Retina (tissue), 1 donor: ENCODE data around the gene JADE2.
"Not testable (repeated sequence)": the region's sequence is repeated elsewhere in the genome, so short reads cannot be mapped to it uniquely, and the experiment has no call there.

Experiments used
- DNase-seq: peaks from one replicate; pipeline ENCODE4 v3.0.0-alpha.2; 2016

Gene JADE2

DNA sequence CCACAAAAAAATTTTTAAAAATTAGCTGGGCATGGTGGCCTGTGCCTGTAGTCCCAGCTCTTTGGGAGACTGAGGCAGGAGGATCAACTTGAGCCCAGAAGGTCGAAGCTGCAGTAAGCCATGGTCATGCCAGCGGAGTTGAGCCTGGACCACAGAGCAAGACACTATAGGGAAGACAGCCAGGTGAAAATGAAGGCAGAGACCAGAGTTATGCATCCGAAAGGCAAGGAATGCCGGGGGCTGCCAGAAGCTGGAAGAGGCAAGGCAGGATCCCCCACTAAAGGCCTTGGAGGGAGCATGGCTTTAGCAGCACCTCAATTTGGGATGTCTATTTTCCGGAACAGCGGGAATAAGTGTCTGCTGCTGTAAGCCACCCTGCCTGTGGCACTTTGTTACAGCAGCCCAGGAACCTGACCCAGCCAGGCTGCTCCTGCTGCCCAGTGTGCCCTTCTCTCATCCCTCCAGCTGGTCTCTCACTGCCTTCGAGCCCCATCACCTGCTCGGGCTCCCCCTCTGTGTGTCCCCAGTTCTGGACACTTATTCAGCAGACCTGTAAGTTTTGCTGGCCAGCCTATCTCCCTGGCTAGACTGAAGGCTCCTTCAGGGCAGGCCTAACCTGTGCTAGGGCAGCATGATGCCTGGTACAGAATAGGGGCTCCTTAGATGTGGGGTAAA is 16.8 kb upstream of the JADE2 start:
- no peak for DNase-seq

DNA sequence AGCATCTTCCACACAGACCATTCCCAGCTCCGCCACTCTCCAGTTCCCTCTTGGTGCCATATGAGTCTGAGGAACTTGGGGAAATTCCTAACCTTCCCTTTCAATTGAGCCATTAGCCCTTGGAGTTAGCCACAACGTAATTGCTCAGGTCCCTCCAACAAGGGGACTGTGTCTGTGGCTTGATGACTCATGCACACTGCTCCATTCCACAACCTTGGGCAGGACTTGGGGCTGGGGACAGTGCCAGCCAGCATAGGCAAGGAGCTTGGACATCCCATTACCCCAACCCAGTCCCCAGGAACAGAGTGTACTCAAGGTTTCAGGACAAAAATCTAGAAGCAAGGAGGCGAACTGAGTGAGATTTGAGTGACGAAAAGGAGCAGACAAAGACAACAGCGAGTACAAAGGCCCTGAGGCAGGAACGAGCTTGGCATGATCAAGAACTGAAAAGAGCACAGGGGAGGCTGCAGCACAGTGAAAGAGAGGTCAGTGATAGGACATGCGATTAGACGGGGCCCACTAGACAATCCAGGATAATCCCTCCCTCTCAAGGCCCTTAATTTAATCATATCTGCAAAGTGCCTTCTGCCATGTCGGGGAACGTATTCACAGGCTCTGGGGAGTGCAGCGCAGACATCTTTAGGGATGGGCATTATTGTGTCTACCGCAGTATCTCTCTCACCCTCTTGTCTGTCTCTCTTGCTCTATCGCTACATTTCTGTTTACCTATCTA is 16.0 kb upstream of the JADE2 start:
- no peak for DNase-seq

DNA sequence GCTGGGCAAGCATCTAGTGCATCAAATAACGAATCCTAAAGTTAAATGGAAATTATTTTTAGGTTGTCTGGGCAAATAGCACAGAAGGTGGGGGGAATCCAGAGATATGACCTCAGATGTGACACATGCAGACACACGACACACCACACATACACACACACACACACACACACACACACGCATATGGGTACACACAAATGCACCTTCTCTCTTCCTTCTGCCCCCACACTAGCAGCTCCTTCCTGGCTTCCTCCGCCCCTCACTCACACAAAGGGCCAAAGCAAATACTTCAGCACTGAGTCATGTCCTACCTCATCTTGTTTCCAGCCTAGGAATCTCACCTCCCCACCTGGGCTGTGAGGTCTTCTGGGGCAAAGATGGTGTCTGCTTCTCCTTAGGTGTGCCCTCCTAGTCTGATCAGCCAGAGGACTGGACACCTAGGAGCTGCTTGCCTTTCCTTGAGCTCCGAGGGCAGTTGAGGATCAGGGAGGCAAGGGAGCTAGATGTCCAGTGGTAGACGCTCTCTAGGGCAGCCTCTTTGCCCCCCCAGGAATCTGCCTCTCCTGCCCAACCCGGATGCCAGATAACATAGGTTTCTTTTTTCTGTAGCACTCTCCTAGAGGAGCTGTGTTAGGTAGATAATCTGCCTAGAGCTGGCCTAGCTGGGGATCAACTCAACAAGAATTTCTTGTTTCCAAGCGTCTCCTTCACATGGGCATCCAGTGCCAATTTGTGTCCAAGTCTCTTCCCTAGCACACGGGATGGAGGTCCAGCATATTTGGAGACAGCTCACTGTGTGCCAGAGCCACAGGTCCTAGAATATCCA is 14.3 kb upstream of the JADE2 start:
- no peak for DNase-seq

- DNase-seq = peak; percentile 62
Measured at GRCh38 chr5:134511796-134512660, 13.4 kb upstream of the JADE2 start.

DNA sequence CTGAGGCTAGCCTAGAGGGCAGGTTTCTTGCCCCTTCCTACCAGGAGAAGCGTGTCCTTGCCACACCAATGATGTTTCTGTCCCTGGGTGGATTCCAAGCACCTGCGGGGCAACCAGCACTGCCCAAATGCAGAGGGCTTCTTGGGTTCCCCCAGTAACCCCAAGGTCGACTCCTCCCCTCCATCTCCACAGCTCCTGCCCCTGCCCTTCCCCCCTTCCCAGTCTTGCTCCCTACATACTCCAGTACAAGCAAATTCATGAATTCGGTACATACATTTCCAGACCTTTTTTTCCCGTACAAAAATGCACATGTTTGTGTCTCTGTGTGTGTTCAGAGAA is 12.8 kb upstream of the JADE2 start:
- DNase-seq = no peak

GRCh38 chr5:134515801-134516200 is 9.7 kb upstream of the JADE2 start:
- no peak for DNase-seq

GRCh38 chr5:134516984-134517383 is 8.5 kb upstream of the JADE2 start:
- DNase-seq = not testable (repeated sequence)

- no peak for DNase-seq
Measured at GRCh38 chr5:134517553-134517952, 7.9 kb upstream of the JADE2 start.

- DNase-seq = no peak
Measured at GRCh38 chr5:134519989-134520388, 5.5 kb upstream of the JADE2 start.

GRCh38 chr5:134521841-134522240 is 3.6 kb upstream of the JADE2 start:
- DNase-seq = no peak

DNA sequence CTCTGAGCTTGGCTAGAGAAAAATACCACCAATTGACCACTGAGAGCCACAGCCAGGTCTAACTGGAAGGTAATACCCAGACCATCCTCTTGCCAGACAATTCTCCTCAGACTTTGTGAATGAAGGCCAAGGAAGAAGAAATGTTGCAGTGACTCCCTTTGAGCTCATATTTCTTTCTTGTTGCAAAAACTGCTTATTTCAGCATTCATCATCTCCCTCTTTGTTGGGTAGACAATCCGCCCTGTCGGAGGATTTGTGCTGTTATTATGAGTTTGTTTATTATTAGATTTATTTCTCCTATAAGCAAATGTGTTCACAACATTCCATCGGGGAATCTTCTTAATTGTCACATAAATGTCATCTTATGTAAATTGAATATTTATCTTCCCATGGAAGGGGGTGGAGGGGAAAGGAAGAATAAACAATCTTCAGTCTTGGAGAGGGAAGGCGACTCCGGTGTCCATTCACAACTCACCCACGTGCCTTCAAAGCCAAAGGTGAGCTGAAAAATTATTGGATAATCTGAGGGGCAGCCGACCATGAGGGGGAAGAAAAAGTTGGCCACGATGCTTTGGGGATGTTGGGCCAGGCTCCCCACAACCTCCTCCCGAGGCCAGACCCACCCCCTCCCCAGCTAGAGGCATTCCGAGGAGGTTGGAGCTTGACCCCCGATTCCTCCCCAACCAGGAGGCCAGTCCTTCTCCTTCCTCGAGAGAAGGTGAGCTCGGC is 1.8 kb upstream of the JADE2 start:
- DNase-seq = no peak

GRCh38 chr5:134524272-134524825 is 1.1 kb upstream of the JADE2 start:
- DNase-seq = peak; percentile 67

GRCh38 chr5:134525683-134526482 is 413 bp downstream of the JADE2 start:
- DNase-seq = peak; percentile 88

DNA sequence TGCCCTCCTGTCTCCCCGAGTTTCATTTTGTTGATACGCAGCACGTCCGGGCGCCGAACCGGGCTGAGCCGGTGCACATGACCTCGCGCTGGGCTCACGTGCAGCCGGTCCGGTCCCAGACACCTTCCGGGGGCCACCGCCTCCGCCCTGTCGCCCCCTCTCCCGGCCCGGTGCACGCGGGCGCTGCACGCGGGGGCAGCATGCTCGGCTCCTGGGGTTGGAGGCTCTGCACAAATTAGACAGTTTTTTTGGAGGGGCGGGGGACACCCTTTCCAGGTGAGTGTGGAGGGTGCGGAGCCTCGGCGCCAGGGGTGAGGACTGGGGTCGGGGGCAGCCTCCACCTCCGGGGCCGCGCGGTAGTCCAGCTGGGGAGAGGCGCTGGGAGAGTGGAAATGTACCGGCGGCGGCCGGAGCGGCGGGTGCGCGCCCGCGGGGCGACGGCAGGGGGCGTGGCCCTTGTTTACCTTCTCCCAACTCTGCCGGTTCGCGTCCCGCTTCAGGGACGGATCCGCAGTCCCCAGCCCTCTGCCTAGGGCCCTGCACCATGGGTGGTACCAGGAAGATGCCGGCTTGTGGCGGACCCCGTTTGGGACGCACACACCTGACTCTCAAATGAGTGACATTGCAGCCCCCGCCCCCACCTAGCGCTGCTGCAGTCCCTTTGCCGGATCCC is 1.1 kb downstream of the JADE2 start:
- peak; percentile 82 for DNase-seq

DNA sequence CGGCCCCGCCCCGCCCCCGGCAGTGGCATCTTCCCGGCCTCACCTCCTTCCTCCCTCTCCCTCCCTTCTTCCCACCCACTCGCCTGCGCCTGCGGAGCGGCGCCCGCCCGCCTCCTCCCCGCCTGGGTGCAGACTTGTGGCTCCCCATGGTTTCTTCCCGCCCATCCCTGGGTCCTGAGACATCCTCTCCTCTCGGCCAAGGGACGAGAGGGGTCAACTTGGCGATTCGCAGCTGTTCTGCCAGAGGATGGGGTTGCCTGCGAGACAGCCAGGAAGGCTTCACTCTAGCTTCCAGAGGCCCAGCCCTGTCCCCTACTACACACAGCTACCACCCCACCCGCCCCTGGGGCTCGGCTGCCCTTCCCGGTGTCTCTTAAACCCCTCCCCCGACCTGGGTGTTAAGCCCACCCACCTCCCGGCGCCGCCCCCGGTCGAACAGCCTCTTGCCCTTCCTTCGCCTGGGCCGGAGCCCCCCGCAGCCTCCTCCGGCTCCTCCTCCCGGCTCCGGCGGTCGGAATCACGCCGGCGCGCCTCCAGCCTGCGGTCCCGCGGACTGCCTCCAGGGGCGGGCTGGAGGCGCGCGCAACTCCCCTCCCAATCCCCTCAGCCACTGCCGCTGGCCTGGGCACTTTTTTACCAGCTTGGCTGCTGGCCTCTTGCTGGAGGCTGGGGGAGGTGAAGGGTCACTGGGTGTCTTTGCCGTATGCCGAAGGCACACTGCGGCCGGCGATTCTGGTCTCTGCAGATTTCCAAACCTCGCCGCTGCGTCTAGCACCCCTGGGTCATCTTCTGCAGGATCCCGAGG is 1.9 kb downstream of the JADE2 start:
- peak; percentile 93 for DNase-seq

DNA sequence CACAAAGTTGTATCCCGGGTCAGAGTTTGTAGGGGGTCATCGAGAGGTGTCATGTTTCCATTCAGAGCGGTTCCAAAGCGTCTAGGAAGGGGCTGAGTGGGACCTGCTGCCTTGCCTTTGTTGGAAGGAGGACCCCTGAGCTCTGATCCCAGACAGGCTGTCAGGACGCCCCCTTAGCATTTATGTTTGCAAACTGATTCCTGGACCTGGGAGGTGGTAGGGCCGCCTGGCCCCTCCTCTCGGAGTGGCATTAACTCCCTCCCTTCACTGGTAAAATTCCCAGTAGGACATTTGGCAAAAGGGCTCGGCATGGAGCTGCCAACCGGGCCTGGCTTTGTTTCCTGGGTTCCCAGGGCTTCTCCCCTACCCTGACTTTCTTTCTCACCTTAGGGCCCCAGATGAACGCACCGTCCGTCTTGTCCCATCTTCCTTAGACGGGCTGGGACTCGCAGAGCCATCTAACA is 2.5 kb downstream of the JADE2 start:
- DNase-seq = no peak

DNA sequence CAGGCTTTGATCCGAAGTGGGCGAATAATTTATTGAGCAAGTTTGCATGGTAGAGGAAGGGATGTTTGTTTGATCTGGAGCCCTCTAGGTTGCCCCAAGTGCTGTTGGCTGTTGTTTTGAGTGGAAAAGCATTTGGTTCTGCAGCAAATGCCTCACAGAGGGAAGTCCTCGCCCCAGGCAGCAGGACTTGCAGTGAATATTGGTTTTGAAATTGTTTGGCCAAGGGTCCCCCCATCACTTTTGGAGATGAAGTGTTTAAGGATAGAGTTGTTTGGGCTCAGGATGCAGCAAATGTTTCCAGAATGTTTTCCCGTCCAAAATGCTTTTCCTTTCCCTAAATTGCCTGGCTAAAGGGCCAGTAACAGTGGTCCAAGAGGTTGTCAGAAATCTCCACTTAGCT is 3.1 kb downstream of the JADE2 start:
- DNase-seq = no peak

DNA sequence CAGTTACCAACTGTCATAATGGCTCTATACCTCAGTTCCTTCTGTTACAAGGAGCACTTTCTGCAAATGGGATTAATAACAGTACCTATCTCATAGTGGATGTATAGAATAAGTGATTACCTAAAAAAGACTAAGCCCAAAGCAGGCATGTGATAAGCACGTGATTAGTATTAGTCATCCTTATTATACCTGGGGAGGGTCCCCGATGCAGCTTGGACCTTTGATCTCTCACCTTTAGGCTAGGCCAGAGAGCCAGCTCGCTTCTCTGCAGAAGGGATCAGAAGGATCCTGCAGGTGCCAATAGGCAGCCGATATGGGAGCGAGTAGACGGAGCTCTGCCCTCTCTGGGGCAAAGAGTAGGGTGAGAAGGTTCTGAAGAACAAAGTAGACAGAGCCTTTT is 4.0 kb downstream of the JADE2 start:
- DNase-seq = no peak
